Endothelial cell of umbilical vein (primary cell): ENCODE results near the gene FSTL3. TPM values are rescaled to one million over a fixed set of nuclear protein-coding genes. Genes with fewer than 3 reads are reported as not detected.

Source experiments
- BruUV-seq: library from RNA; stranded (reverse); fragments of 400-500 nt; replicated peaks from 2 replicates; lab custom pipeline; 2021; lab: Mats Ljungman, UMichigan
- CTCF ChIA-PET: fragments of 300-600, 350-600 bp; sonication (Branson Sonifier 250); formaldehyde crosslinking; loops from one replicate; lab custom pipeline; 2021; ENCODE audit warnings: antibody characterized with exemption, inconsistent platforms; lab: Charles Lee
- POLR2A ChIA-PET: fragments of 300-600, 350-600 bp; sonication (Branson Sonifier 250); formaldehyde crosslinking; loops from one replicate; lab custom pipeline; 2021; ENCODE audit warnings: antibody characterized with exemption, inconsistent platforms; lab: Charles Lee
- DNase-seq: peaks from one replicate; pipeline ENCODE4 v3.0.0-alpha.2; 2011; ENCODE audit warnings: low read depth, low spot score
- FAIRE-seq: peaks from 2 replicates; lab custom pipeline; 2011; peaks lifted over from hg19 to GRCh38; lab: Jason Lieb, UNC
- H2AFZ ChIP-seq: 2 replicates; pipeline ENCODE4 v1.6.0; 2012; ENCODE audit warnings: low read depth, low read length, control low read depth, inconsistent platforms
- H3K27ac ChIP-seq: 2 replicates; pipeline ENCODE4 v1.5.1; 2011; ENCODE audit warnings: low read depth, mild to moderate bottlenecking, control low read depth, low read length, moderate library complexity; ENCODE audit not compliant: insufficient read depth
- H3K27me3 ChIP-seq, 2 experiments: 2 replicates each; pipeline versions ENCODE4 v1.6.0 to v1.6.1; 2011; ENCODE audit warnings: low read length in 2 of 2, mixed read lengths in 1 of 2; ENCODE audit not compliant: control insufficient read depth in 2 of 2, insufficient read depth in 2 of 2
- H3K36me3 ChIP-seq, 2 experiments: 2 replicates in 1 of 2; 3 replicates in 1 of 2; pipeline ENCODE4 v1.5.1; 2011; ENCODE audit warnings: low read length in 2 of 2, mild to moderate bottlenecking in 1 of 2, moderate library complexity in 1 of 2; ENCODE audit not compliant: control insufficient read depth in 2 of 2, insufficient read depth in 2 of 2; ENCODE audit errors: extremely low read depth in 1 of 2
- H3K4me1 ChIP-seq: 3 replicates; pipeline ENCODE4 v1.5.1; 2011; ENCODE audit warnings: mild to moderate bottlenecking, low read length; ENCODE audit not compliant: control insufficient read depth, insufficient read depth; ENCODE audit errors: extremely low read depth
- H3K4me2 ChIP-seq: 2 replicates; pipeline ENCODE4 v1.6.1; 2011; ENCODE audit warnings: low read length, control low read depth, mixed read lengths; ENCODE audit not compliant: insufficient read depth
- H3K4me3 ChIP-seq, 3 experiments: fragments of 200-600 bp in 1 of 3; sonication (generic), shearing (Covaris generic) in 1 of 3; replicated peaks in 1 of 3; 2 replicates each; pipeline ENCODE4 v1.5.1; 2011 to 2016; ENCODE audit warnings: control low read depth in 3 of 3, low read length in 3 of 3, mild to moderate bottlenecking in 2 of 3, inconsistent platforms in 1 of 3, low read depth in 1 of 3, moderate library complexity in 1 of 3; ENCODE audit not compliant: insufficient read depth in 1 of 3
- H3K79me2 ChIP-seq: 2 replicates; pipeline ENCODE4 v1.6.0; 2012; ENCODE audit warnings: low read length, inconsistent platforms; ENCODE audit not compliant: control insufficient read depth, insufficient read depth
- H3K9ac ChIP-seq: replicated peaks from 2 replicates; pipeline ENCODE3; 2011; ENCODE audit warnings: low read length, control low read depth; ENCODE audit not compliant: insufficient read depth; ENCODE audit errors: extremely low read depth
- H3K9me1 ChIP-seq: replicated peaks from 3 replicates; pipeline ENCODE4 v1.6.0; 2011; ENCODE audit warnings: mild to moderate bottlenecking, low read length; ENCODE audit not compliant: control insufficient read depth, insufficient read depth; ENCODE audit errors: extremely low read depth
- H3K9me3 ChIP-seq: replicated peaks from 2 replicates; pipeline ENCODE4 v1.5.1; 2012; ENCODE audit warnings: low read length, inconsistent platforms; ENCODE audit not compliant: control insufficient read depth, insufficient read depth
- H4K20me1 ChIP-seq: replicated peaks from 2 replicates; pipeline ENCODE3; 2011; ENCODE audit warnings: mild to moderate bottlenecking, low read length; ENCODE audit not compliant: control insufficient read depth, insufficient read depth; ENCODE audit errors: extremely low read depth
- EZH2 ChIP-seq: IDR thresholded peaks from 2 replicates; pipeline ENCODE4 v1.6.1; 2012; ENCODE audit warnings: borderline replicate concordance, low read depth, mild to moderate bottlenecking, moderate library complexity, low read length, inconsistent platforms; ENCODE audit not compliant: severe bottlenecking
- FOS ChIP-seq: IDR thresholded peaks from 2 replicates; pipeline ENCODE4 v1.6.1; 2011; ENCODE audit warnings: mild to moderate bottlenecking, low read length, moderate library complexity, borderline replicate concordance; ENCODE audit not compliant: insufficient read depth
- GATA2 ChIP-seq: IDR thresholded peaks from 2 replicates; pipeline ENCODE4 v1.7.0; 2011; ENCODE audit warnings: low read depth, mild to moderate bottlenecking, moderate library complexity, mixed read lengths, low read length; ENCODE audit not compliant: insufficient read length, insufficient read depth
- JUN ChIP-seq: IDR thresholded peaks from 2 replicates; pipeline ENCODE4 v1.6.1; 2011; ENCODE audit warnings: borderline replicate concordance, low read depth; ENCODE audit not compliant: insufficient read length, insufficient read depth
- MYC ChIP-seq: IDR thresholded peaks from one replicate; pipeline ENCODE4 v1.6.1; 2011; ENCODE audit warnings: mild to moderate bottlenecking, low read depth, low read length
- POLR2A ChIP-seq: IDR thresholded peaks from 2 replicates; pipeline ENCODE4 v1.6.1; 2012; ENCODE audit warnings: low read depth, mild to moderate bottlenecking, control low read depth, low read length
- POLR2AphosphoS5 ChIP-seq: IDR thresholded peaks from 2 replicates; pipeline ENCODE4 v1.6.1; 2012; ENCODE audit warnings: low read depth, mild to moderate bottlenecking, control low read depth, low read length, moderate library complexity; ENCODE audit not compliant: insufficient read depth
- dilution Hi-C: fragments of 300-500 bp; cut with MboI; formaldehyde crosslinking; loops from one replicate; pipeline ENCODE4 v1.15.0; 2019; ENCODE audit warnings: low sequenced_read_pairs; ENCODE audit not compliant: extremely low pct_ligation_motif_present
- intact Hi-C: fragments of 100-400 bp; cut with micrococcal nuclease; formaldehyde crosslinking; loops from one replicate; pipeline ENCODE4 v1.10.0; 2022
- polyA plus RNA-seq, 4 experiments: library from polyadenylated mRNA; depleted of rRNA in 3 of 4; stranded (reverse) in 3 of 4; unstranded in 1 of 4; fragments of >200 nt; gene quantifications; 2 replicates each; pipeline versions ENCODE4 v1.2.1 to v1.2.3, GENCODE V29; 2011 to 2012; ENCODE audit warnings: missing spikeins in 1 of 4
- total RNA-seq: library from RNA; stranded (reverse); gene quantifications from 2 replicates; pipeline ENCODE4 v1.2.3, GENCODE V29; 2021
- TF ChIP-seq, protein P1 (sequence below), 2 donors: IDR thresholded peaks; 1 replicate in 1 of 2; 2 replicates in 1 of 2; pipeline ENCODE4 v1.5.1; 2011; ENCODE audit warnings: low read length in 2 of 2, mild to moderate bottlenecking in 2 of 2, moderate library complexity in 2 of 2, control low read depth in 1 of 2, inconsistent platforms in 1 of 2, low read depth in 1 of 2; ENCODE audit not compliant: insufficient read depth in 1 of 2; ENCODE audit errors: extremely low read depth in 1 of 2
- TF ChIP-seq, protein P2 (sequence below): IDR thresholded peaks from 2 replicates; pipeline ENCODE4 v1.6.1; 2011; ENCODE audit not compliant: insufficient read depth, insufficient read length

FSTL3 gene
- total and polyA plus RNA-seq, 2 donors (not counting 3 experiments of a cell fraction or from before 2014, with no cell fraction given): 19.9 to 45.2 TPM

DNA sequence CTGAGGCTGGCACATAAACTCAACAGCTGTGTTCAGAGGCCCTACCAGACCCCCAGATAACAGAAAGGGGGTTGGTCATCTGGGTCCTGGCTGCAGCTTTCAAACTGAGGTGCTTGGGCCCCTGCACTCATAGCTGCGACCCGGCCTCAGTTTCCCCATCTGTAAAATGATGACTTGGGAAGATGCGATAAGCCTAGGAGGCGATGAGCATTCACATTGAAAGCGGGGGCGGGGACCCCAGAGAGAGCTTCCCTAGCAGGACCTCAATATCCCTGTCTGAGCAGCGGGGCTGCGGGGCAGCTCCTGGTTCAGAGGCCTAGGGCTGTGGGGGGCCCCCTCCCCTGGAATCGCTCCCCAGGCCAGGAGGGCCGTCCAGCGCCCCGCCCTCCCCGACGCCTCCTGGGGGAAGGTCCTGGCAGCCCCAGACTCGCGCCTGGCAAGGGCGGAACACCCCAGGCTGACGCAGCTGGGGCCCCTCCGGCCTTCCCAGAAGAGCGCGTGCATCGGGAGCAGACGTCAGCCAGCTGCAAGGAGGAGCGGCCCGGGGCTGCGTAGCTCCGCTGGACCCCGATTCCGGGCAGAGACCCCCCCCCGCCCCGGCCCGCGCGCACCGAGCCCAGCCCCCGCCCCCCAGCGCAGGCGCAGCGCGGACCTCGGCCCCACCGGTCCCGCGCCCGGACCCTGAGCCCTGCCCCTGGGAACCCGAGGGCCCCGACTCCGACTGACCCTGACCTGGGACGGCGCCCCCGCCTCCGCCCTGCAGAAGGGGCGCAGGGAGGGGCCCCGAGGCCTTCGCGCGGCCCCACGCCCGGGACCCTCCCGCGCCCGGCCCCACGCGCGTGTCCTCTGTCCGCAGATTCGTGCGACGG, 3.5 kb downstream of the FSTL3 start:
- Histone ChIP-seq H3K4me2 (peak overlapping the region; percentile 66), H3K27ac (peak overlapping the region; percentile 68), H3K9ac (peak overlapping the region; percentile 79), H4K20me1 (no peaks in the 10 kb centered on the region), H3K79me2 (peaks cover 12% of the 10 kb centered on the region), H3K9me1 (no peaks in the 10 kb centered on the region), H3K36me3 (no peaks in the 10 kb centered on the region), H3K4me3 (peak overlapping the region; percentile 32 to 55 (median 51)), H3K9me3 (no peaks in the 10 kb centered on the region), H3K27me3 (no peaks in the 10 kb centered on the region), H3K4me1 (peaks cover 16% of the 10 kb centered on the region), H2AFZ (peak overlapping the region; percentile 38)
- BruUV-seq: no TSS peak
- dilution Hi-C loops (no loop called here), intact Hi-C loops (loop anchor here (1.0 kb wide), 3 partner anchors 16 to 49 kb away; partner anchors contain the start of gene RNF126)
- peak; percentile 42 for DNase-seq
- peak; percentile 79 for FAIRE-seq
- POLR2A ChIA-PET: interaction anchor here (0.6 kb wide), 1 partner anchor 17 kb away, joined by 3 read pairs; the partner anchor contains the start of gene RNF126
- TF ChIP-seq POLR2AphosphoS5 (no peak), POLR2A (no peak), JUN (no peak), EZH2 (no peak), MYC (no peak), FOS (no peak), GATA2 (no peak)
- TF ChIP-seq, protein P1, sequence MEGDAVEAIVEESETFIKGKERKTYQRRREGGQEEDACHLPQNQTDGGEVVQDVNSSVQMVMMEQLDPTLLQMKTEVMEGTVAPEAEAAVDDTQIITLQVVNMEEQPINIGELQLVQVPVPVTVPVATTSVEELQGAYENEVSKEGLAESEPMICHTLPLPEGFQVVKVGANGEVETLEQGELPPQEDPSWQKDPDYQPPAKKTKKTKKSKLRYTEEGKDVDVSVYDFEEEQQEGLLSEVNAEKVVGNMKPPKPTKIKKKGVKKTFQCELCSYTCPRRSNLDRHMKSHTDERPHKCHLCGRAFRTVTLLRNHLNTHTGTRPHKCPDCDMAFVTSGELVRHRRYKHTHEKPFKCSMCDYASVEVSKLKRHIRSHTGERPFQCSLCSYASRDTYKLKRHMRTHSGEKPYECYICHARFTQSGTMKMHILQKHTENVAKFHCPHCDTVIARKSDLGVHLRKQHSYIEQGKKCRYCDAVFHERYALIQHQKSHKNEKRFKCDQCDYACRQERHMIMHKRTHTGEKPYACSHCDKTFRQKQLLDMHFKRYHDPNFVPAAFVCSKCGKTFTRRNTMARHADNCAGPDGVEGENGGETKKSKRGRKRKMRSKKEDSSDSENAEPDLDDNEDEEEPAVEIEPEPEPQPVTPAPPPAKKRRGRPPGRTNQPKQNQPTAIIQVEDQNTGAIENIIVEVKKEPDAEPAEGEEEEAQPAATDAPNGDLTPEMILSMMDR (IDR thresholded peaks at IDR 0.05; ENCODE audit: extremely low read depth in 1 of 2, insufficient read depth in 1 of 2, low read depth in 1 of 2, low read length in 2 of 2): no peak
- TF ChIP-seq, protein P2, sequence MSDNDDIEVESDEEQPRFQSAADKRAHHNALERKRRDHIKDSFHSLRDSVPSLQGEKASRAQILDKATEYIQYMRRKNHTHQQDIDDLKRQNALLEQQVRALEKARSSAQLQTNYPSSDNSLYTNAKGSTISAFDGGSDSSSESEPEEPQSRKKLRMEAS: no peak
- CTCF ChIA-PET: interaction anchor here (0.9 to 2.5 kb wide), 9 partner anchors 10 to 95 kb away, joined by 3 to 12 read pairs (median 7); no protein-coding TSS in a partner anchor
